GM12864 (cell line): ENCODE data around the gene FKBP8.
A peak's percentile ranks its signal among the peaks of the same experiment; 100 is the strongest.

Experiments
- DNase-seq: peaks from one replicate; pipeline ENCODE4 v3.0.0-alpha.2; 2011; ENCODE audit warnings: low read depth
- H3K4me3 ChIP-seq: 2 replicates; pipeline ENCODE4 v1.5.1; 2011; ENCODE audit warnings: mild to moderate bottlenecking, low read depth, low read length, control low read depth
- CTCF ChIP-seq: IDR thresholded peaks from 2 replicates; pipeline ENCODE4 v1.5.1; 2011; ENCODE audit warnings: low read depth, mild to moderate bottlenecking, moderate library complexity, low read length, control low read depth, inconsistent platforms; ENCODE audit errors: missing control alignments

The FKBP8 gene

GRCh38 chr19:18587962-18588610 lies 44.7 kb upstream of the FKBP8 start:
- no peak for TF ChIP-seq CTCF
- no peak for DNase-seq

GRCh38 chr19:18587561-18587960 lies 44.2 kb upstream of the FKBP8 start:
- H3K4me3 ChIP-seq = peak overlapping the region; percentile 90
- TF ChIP-seq CTCF = no peak
- no peak for DNase-seq

More at GRCh38 chr19:18587962-18588610, 44.7 kb upstream of the FKBP8 start:
- peak overlapping the region; percentile 90 for H3K4me3 ChIP-seq

- no peak for DNase-seq
- no peak overlapping the region for H3K4me3 ChIP-seq
- TF ChIP-seq CTCF = peak; percentile 30
Measured at GRCh38 chr19:18586306-18586705, 42.9 kb upstream of the FKBP8 start.

GRCh38 chr19:18580311-18580710 lies 36.9 kb upstream of the FKBP8 start:
- no peak for TF ChIP-seq CTCF
- no peak for DNase-seq

GRCh38 chr19:18577365-18577914 lies 34.1 kb upstream of the FKBP8 start:
- TF ChIP-seq CTCF = no peak
- DNase-seq = no peak
- H3K4me3 ChIP-seq = no peak overlapping the region

More at GRCh38 chr19:18580311-18580710, 36.9 kb upstream of the FKBP8 start:
- H3K4me3 ChIP-seq = no peak overlapping the region

- no peak for DNase-seq
- H3K4me3 ChIP-seq = no peak overlapping the region
- no peak for TF ChIP-seq CTCF
Measured at GRCh38 chr19:18576383-18576782, 33.0 kb upstream of the FKBP8 start.

GRCh38 chr19:18574691-18575291 lies 31.4 kb upstream of the FKBP8 start:
- no peak for DNase-seq
- TF ChIP-seq CTCF = no peak
- H3K4me3 ChIP-seq = no peak overlapping the region
